HL-60 (cell line): ENCODE measurements around the gene R3HDM1.

Source experiments
- CTCF ChIP-seq: IDR thresholded peaks from one replicate; pipeline ENCODE4 v1.5.1; 2011; ENCODE audit warnings: low read length, control low read depth, inconsistent platforms; ENCODE audit not compliant: insufficient read depth
- REST ChIP-seq: IDR thresholded peaks from 2 replicates; pipeline ENCODE4 v1.6.1; 2012; ENCODE audit warnings: low read depth; ENCODE audit not compliant: insufficient replicate concordance

- no peak for TF ChIP-seq CTCF
- TF ChIP-seq REST = no peak
Measured at GRCh38 chr2:135633582-135633981, 102.3 kb downstream of the R3HDM1 start.
